Measurements from ENCODE around the gene ARHGAP6. TPM values are rescaled to one million over a fixed set of nuclear protein-coding genes. Genes with fewer than 3 reads are reported as not detected.

Gene ARHGAP6
- total RNA-seq, 1 experiment from 2014 or later, result 0.07 TPM

DNA sequence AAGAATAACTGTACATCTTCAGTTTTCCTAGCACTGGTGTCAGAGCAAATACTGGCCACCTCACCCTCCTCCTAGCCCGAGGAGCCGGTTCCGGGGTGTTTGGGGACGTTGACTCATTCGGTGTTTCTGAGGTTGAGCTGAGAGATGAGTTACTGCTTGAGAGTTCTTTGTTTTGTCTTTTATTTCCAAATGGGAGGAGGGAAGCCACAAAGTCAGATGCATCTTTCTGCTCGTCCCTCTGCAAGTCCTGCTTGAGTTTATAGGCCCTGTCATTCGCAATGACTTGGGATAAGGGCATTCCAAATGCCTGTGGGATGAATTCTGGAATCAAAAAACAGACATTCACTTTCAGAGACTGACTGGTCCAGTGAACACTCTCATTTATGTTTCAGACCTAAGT lies 477.1 kb downstream of the ARHGAP6 start:
- Histone ChIP-seq H3K27me3 (ENCODE audit: insufficient read depth, low read length) (no peaks in the 10 kb centered on the region), H3K9me3 (ENCODE audit: control insufficient read depth, low read depth, low read length) (no peaks in the 10 kb centered on the region), H3K23me2 (ENCODE audit: insufficient read length, low read depth, low read length, poor library complexity, severe bottlenecking) (no peaks in the 10 kb centered on the region), H3K4ac (ENCODE audit: low read depth, low read length) (no peak overlapping the region), H3T11ph (ENCODE audit: low read length) (no peak overlapping the region), H2AFZ (ENCODE audit: low read length) (no peak overlapping the region), H3K79me1 (ENCODE audit: insufficient read depth, low read depth, low read length, poor library complexity, severe bottlenecking) (no peaks in the 10 kb centered on the region), H2BK120ac (ENCODE audit: low read depth, low read length, poor library complexity, severe bottlenecking) (no peak overlapping the region), H2BK15ac (ENCODE audit: low read depth, low read length) (no peak overlapping the region), H3K23ac (ENCODE audit: insufficient read length, low read depth, low read length) (no peak overlapping the region), H2BK20ac (ENCODE audit: low read depth, low read length, poor library complexity, severe bottlenecking) (no peak overlapping the region), H2BK12ac (ENCODE audit: insufficient read length, low read depth, low read length) (no peak overlapping the region), H3K4me1 (ENCODE audit: insufficient read depth, low read length) (no peaks in the 10 kb centered on the region), H4K8ac (replicated peaks; ENCODE audit: insufficient read length, low read depth, low read length) (no peak overlapping the region), H3K9ac (ENCODE audit: extremely low read depth, insufficient read length, low read length) (no peak overlapping the region), H2AK5ac (ENCODE audit: insufficient read length, low read length) (no peak overlapping the region), H3K79me2 (ENCODE audit: insufficient read depth, low read length) (no peaks in the 10 kb centered on the region), H3K4me2 (ENCODE audit: insufficient read depth, insufficient read length, low read length) (no peak overlapping the region), H4K5ac (ENCODE audit: insufficient read length, low read depth, low read length) (no peak overlapping the region), H3K56ac (ENCODE audit: insufficient read length, low read depth, low read length) (no peak overlapping the region), H4K91ac (ENCODE audit: insufficient read length, low read depth, low read length) (no peak overlapping the region), H3K27ac (ENCODE audit: insufficient read length, low read depth, low read length) (no peak overlapping the region), H3K14ac (ENCODE audit: insufficient read depth, low read length) (no peak overlapping the region), H2BK5ac (ENCODE audit: insufficient read length, low read length) (no peak overlapping the region), H4K20me1 (ENCODE audit: control insufficient read depth, insufficient read depth, insufficient read length) (no peaks in the 10 kb centered on the region), H3K18ac (ENCODE audit: insufficient read length, low read depth, low read length) (no peak overlapping the region)
- H3K27me3 Mint-ChIP-seq (ENCODE audit: low read depth), result no peaks in the 10 kb centered on the region; the same call in 1 of the 2 replicates
- H3K36me3 Mint-ChIP-seq (ENCODE audit: insufficient read depth in 1 of 3, low read depth in 3 of 3), result 0 out of 7 replicates have a peak, but pooled peaks cover 0 to 2% (median 0%) of the 10 kb centered on the region in 3 experiments
- TF ChIP-seq, protein P1, sequence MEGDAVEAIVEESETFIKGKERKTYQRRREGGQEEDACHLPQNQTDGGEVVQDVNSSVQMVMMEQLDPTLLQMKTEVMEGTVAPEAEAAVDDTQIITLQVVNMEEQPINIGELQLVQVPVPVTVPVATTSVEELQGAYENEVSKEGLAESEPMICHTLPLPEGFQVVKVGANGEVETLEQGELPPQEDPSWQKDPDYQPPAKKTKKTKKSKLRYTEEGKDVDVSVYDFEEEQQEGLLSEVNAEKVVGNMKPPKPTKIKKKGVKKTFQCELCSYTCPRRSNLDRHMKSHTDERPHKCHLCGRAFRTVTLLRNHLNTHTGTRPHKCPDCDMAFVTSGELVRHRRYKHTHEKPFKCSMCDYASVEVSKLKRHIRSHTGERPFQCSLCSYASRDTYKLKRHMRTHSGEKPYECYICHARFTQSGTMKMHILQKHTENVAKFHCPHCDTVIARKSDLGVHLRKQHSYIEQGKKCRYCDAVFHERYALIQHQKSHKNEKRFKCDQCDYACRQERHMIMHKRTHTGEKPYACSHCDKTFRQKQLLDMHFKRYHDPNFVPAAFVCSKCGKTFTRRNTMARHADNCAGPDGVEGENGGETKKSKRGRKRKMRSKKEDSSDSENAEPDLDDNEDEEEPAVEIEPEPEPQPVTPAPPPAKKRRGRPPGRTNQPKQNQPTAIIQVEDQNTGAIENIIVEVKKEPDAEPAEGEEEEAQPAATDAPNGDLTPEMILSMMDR (conservative IDR thresholded peaks at IDR 0.05), result no peak
- H3K9me3 Mint-ChIP-seq, result peaks cover 42% of the 10 kb centered on the region in 2 experiments
- DNase-seq, result no peak
- no peak overlapping the region for H3K27ac Mint-ChIP-seq
- WGBS (ENCODE audit: extremely low coverage, insufficient read length, low lambda C conversion rate), result no CpG with 5 or more reads among the region's 7 CpGs
- H3K4me3 Mint-ChIP-seq, result no peak overlapping the region
- H3K4me1 Mint-ChIP-seq, result no peaks in the 10 kb centered on the region

All from H9 (cell line).